Activated CD4-positive, alpha-beta T cell treated with anti-CD3 and anti-CD28 coated beads for 24 hours (primary cell): Measurements from ENCODE around the gene METAP1.
"Not testable (repeated sequence)": the region's sequence is repeated elsewhere in the genome, so short reads cannot be mapped to it uniquely, and the experiment has no call there.

Experiments
- DNase-seq, 2 donors: peaks; one replicate each; pipeline ENCODE4 v3.0.0-alpha.2; 2020; ENCODE audit warnings: low read depth in 2 of 2

The METAP1 gene

DNA sequence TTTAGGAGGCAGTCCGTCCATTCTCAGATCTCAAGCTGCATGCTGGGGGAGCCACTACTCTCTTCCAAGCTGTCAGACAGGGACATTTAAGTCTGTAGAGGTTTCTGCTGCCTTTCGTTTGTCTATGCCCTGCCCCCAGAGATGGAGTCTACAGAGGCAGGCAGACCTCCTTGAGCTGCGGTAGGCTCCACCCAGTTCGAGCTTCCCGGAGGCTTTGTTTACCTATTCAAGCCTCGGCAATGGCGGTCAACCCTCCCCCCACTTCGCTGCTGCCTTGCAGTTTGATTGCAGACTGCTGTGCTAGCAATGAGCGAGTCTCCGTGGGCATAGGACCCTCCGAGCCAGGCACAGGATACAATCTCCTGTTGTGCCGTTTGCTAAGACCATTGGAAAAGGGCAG lies 103.8 kb downstream of the METAP1 start:
- DNase-seq = no peak

DNA sequence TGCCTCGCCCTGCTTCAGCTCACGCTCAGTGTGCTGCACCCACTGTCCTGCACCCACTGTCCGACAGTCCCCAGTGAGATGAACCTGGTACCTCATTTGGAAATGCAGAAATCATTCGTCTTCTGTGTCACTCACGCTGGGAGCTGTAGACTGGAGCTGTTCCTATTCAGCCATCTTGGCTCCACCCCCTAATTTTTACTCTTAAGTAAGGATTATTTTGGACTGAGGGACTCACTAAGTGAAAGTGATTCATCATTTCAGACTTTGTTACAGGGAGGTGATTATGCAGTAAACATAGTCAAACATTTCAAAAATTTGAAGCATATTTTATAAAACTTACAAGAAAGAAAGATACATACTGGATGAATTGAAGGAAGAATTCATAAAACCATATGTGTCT lies 104.3 kb downstream of the METAP1 start:
- not testable (repeated sequence) for DNase-seq

DNA sequence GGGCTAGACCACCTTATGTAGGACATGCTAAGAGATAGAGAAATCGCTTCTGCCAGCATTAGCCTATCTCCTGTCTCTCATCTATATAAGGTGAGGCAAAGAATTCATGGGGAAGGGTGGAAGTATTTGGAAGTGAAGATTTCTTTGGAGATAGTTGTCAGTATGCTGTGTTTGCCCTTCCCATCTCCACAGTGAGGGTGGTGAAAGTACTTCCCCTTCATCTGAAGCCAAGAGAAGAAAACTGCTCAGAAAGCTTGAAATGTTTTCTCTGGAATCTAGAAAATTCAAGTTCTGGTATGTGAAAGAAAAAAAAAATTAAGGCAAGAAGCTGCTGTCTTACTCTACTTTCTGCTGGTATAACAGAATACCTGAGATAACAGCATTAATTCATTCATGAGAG lies 105.4 kb downstream of the METAP1 start:
- no peak for DNase-seq

DNA sequence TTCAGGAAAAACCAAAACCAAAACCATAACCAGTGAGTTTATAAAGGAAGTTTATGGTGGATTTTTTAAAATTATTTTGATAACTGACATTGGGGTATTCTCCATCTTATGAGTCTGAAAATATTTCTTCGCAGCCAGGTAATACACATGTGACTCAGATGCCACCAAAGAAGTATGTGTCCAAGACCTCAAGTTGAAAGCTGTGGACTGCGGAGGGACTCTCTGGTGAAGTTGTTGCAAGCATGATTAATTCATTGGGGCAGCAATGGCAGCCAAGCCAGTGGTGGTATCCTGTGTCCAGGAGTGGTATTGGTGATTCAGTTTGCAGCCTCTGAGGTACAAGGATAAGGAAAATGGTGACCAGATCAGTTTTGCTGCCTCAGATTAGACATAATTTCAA lies 107.1 kb downstream of the METAP1 start:
- no peak for DNase-seq

DNA sequence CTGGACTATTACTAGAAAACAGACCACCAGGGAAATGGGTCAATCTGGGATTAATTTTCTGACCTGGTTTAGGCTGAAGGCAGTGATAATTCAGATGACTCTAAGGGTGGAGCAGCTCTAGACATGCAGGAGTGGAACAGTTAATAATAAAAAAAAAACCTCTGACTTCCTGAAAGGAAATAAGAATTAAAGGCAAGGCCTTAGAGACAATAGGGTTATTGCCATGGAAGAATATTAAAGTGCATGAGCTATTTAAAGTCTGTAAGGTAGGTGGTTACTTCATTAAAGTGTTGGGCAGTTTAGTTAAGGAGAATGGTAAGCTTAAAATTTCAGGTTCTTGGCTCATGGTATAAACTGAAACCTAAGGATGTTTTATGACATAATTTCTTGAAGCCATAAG lies 107.6 kb downstream of the METAP1 start:
- no peak for DNase-seq

DNA sequence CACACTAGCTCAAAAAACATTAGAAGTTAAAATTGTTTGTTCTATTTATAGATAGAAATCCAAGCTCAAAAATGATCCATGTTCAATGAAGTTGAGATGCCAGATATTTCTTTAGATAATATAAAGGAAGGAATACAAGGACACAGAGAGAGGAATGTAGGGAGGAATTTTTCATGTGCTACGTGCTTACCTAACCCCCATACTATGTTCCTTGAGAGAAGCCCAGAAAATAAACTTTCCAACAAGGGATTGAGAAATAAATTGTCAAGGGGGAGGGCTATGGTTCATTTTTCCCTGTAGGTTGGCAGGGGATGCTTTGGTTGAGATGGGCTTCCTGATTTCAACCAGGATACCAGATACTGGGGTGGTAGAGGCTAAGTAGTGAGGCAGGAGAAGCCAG lies 108.6 kb downstream of the METAP1 start:
- DNase-seq = no peak

DNA sequence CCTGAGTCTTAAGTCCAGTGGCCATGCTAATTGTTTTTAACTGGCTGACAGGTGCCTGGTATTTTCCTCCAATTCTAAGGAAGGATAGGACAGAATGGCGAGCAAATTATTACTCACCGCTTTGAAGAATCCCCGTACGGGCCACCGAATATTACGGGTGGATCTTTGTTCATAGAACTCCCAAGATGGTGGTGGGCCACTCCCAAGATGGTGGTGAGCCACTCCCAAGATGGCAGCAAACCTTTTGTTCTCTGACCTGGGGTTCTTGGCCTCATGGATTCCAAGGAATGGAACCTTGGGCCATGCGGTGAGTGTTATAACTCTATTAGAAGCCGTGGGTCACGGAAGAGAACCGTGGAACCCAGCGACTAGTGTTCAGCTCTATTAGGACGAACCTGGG lies 113.8 kb downstream of the METAP1 start:
- not testable (repeated sequence) for DNase-seq
